Panc1 (cell line): Measurements from ENCODE around the gene MTHFSD. TPM values are rescaled to one million over a fixed set of nuclear protein-coding genes. Genes with fewer than 3 reads are reported as not detected.

ENCODE experiments used
- ATAC-seq: fragments of 200-7000 bp; cut with Tn5 transposase; 2 replicates; pipeline ENCODE4 v1.9.1; 2020; ENCODE audit warnings: mild to moderate bottlenecking, moderate library complexity
- BruUV-seq: library from RNA; stranded (reverse); fragments of 400-500 nt; replicated peaks from 2 replicates; lab custom pipeline; 2021; lab: Mats Ljungman, UMichigan
- CTCF ChIA-PET: fragments of 300-600 bp; sonication (Branson Sonifier 250); formaldehyde crosslinking; loops from one replicate; lab custom pipeline; 2022; ENCODE audit warnings: antibody characterized with exemption; lab: Charles Lee
- POLR2A ChIA-PET: fragments of 300-600 bp; sonication (Branson Sonifier 250); formaldehyde crosslinking; loops from one replicate; lab custom pipeline; 2022; ENCODE audit warnings: antibody characterized with exemption; lab: Charles Lee
- DNase-seq: peaks from one replicate; pipeline ENCODE4 v3.0.0-alpha.2; 2010; ENCODE audit warnings: low read depth, low spot score
- H3K27ac ChIP-seq: 2 replicates; pipeline ENCODE4 v1.5.1; 2011; ENCODE audit warnings: mild to moderate bottlenecking, low read length, inconsistent platforms
- H3K27me3 ChIP-seq: fragments of 200-500 bp; sonication (Bioruptor generic); 2 replicates; pipeline ENCODE4 v1.6.0; 2014; ENCODE audit warnings: low read length, inconsistent platforms; ENCODE audit not compliant: control insufficient read depth, insufficient read depth
- H3K36me3 ChIP-seq: fragments of 200-500 bp; sonication (Bioruptor generic); 2 replicates; pipeline ENCODE4 v1.5.1; 2014; ENCODE audit warnings: inconsistent platforms, mild to moderate bottlenecking, low read length, moderate library complexity; ENCODE audit not compliant: control insufficient read depth, insufficient read depth
- H3K4me1 ChIP-seq: 2 replicates; pipeline ENCODE4 v1.5.1; 2011; ENCODE audit warnings: inconsistent platforms, mild to moderate bottlenecking, low read length, moderate library complexity; ENCODE audit not compliant: control insufficient read depth, insufficient read depth
- H3K4me3 ChIP-seq, 2 experiments: 2 replicates each; pipeline ENCODE4 v1.5.1; 2011 to 2012; ENCODE audit warnings: low read depth in 2 of 2, low read length in 2 of 2, mild to moderate bottlenecking in 2 of 2, inconsistent platforms in 1 of 2, moderate library complexity in 1 of 2
- H3K9me3 ChIP-seq: fragments of 200-500 bp; sonication (Bioruptor generic); 2 replicates; pipeline ENCODE4 v1.5.1; 2014; ENCODE audit warnings: low read depth, mild to moderate bottlenecking, inconsistent platforms, low read length, moderate library complexity; ENCODE audit not compliant: control insufficient read depth, insufficient read depth
- CTCF ChIP-seq: fragments of 450-650 bp; IDR thresholded peaks from 2 replicates; pipeline ENCODE4 v1.5.1; 2017; ENCODE audit warnings: mild to moderate bottlenecking
- POLR2AphosphoS5 ChIP-seq: IDR thresholded peaks from 2 replicates; pipeline ENCODE4 v1.6.1; 2012; ENCODE audit warnings: mild to moderate bottlenecking, low read depth, low read length, moderate library complexity
- REST ChIP-seq, 2 experiments: IDR thresholded peaks; 2 replicates each; pipeline ENCODE4 v1.6.1; 2011 to 2012; ENCODE audit warnings: low read depth in 2 of 2, control low read depth in 1 of 2, low read length in 1 of 2, mild to moderate bottlenecking in 1 of 2, moderate library complexity in 1 of 2; ENCODE audit not compliant: insufficient read depth in 1 of 2
- SIN3A ChIP-seq: IDR thresholded peaks from 2 replicates; pipeline ENCODE4 v1.6.1; 2012; ENCODE audit warnings: low read depth, mild to moderate bottlenecking, low read length, moderate library complexity, borderline replicate concordance; ENCODE audit not compliant: insufficient read depth
- TCF7L2 ChIP-seq: IDR thresholded peaks from 2 replicates; pipeline ENCODE4 v1.6.1; 2011; ENCODE audit warnings: mild to moderate bottlenecking, low read depth, low read length, inconsistent platforms
- in situ Hi-C: cut with HindIII; loops from 2 replicates; pipeline ENCODE4 v1.10.0; 2016; ENCODE audit warnings: low sequenced_read_pairs, low pct_unique_long_range_greater_than_20kb
- intact Hi-C: fragments of 100-400 bp; cut with micrococcal nuclease; formaldehyde crosslinking; loops from one replicate; pipeline ENCODE4 v1.10.0; 2022; ENCODE audit not compliant: unreplicated experiment
- total RNA-seq: library from RNA; stranded (reverse); gene quantifications from one replicate; pipeline ENCODE4 v1.2.1, GENCODE V29; 2021; ENCODE audit not compliant: unreplicated experiment

MTHFSD gene
- total RNA-seq, 1 experiment from 2014 or later, result 16.5 TPM

DNA sequence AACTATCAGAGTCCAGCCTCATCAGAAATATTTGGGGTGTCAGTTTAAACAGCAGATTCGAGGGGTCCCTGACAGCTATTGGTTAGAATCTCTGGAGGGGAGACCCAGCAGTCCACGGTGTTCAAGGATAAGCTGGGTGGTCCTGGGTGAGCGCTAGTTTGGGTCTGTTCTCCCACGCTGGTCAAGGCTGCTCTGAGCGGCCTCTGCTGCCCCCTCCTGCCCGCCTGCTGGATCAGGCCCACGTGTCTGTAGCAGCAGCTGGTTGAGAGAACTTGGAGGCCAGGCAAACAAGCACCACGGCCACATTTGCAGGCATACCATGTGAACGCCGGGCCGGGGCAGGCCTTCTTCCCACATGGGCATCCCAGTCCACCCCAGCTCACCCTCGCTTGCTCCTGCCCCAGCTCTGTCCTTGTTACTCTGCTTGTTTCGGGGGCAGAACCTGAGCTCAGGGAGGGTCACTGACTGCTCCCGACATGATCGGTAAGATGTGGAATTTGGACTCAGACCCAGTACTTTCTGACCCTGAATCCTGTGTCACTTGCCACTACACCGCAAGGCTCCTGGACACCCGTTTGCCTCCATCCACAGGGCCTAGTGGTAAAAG lies 37.3 kb downstream of the MTHFSD start:
- no peaks in the 10 kb centered on the region for H3K36me3 ChIP-seq
- TF ChIP-seq POLR2AphosphoS5 (no peak), TCF7L2 (no peak), CTCF (peak; percentile 88)
- ChIA-PET CTCF (interaction anchor here (0.6 to 1.9 kb wide), 6 partner anchors 96 to 445 kb away, joined by 3 to 7 read pairs (median 4); no protein-coding TSS in a partner anchor), POLR2A (no interaction called here)
- no peak for DNase-seq
- H3K4me3 ChIP-seq, result no peak overlapping the region
- no peak overlapping the region for H3K27ac ChIP-seq
- H3K27me3 ChIP-seq, result peaks cover 4% of the 10 kb centered on the region; the same call in 1 of the 2 replicates
- H3K9me3 ChIP-seq, result no peaks in the 10 kb centered on the region
- intact Hi-C loops (loop anchor here (1.0 kb wide), 1 partner anchor 445 kb away; no protein-coding TSS in a partner anchor), in situ Hi-C loops (no loop called here)
- no TSS peak for BruUV-seq
- H3K4me1 ChIP-seq, result no peaks in the 10 kb centered on the region
- peak; percentile 86 for ATAC-seq

GRCh38 chr16:86517033-86517432 lies 38.0 kb downstream of the MTHFSD start:
- peaks cover 4% of the 10 kb centered on the region; the same call in 1 of the 2 replicates for H3K27me3 ChIP-seq
- no peaks in the 10 kb centered on the region for H3K9me3 ChIP-seq
- ATAC-seq, result no peak
- intact Hi-C loops, result loop anchor here (1.0 kb wide), 1 partner anchor 445 kb away; no protein-coding TSS in a partner anchor
- ChIA-PET CTCF (interaction anchor here (0.6 to 1.9 kb wide), 3 partner anchors 438 to 1056 kb away, joined by 3 to 7 read pairs (median 4); no protein-coding TSS in a partner anchor), POLR2A (no interaction called here)
- no TSS peak for BruUV-seq
- H3K27ac ChIP-seq, result no peak overlapping the region
- no peak for DNase-seq
- no peaks in the 10 kb centered on the region for H3K36me3 ChIP-seq
- no peak overlapping the region for H3K4me3 ChIP-seq
- TF ChIP-seq POLR2AphosphoS5, result no peak
- TF ChIP-seq CTCF, result no peak
- no peak for TF ChIP-seq TCF7L2
- no peak for TF ChIP-seq REST (IDR thresholded peaks at IDR 0.05; ENCODE audit: insufficient read depth in 1 of 2, low read depth in 2 of 2, low read length in 1 of 2)
- no peak for TF ChIP-seq SIN3A
- no peaks in the 10 kb centered on the region for H3K4me1 ChIP-seq
- in situ Hi-C loops, result no loop called here
